Sigmoid colon (tissue), 4 donors: ENCODE results near the gene DOP1B.

ENCODE experiments used
- CTCF ChIP-seq, 4 experiments: fragments of 450-650 bp in 3 of 4; fragments of 200-600 bp in 1 of 4; IDR thresholded peaks; one replicate each; pipeline ENCODE4 v1.5.1; 2016 to 2019; ENCODE audit warnings: antibody characterized with exemption in 4 of 4, mild to moderate bottlenecking in 3 of 4, moderate library complexity in 2 of 4
- EP300 ChIP-seq, 4 donors: sonication (generic); formaldehyde crosslinking; IDR thresholded peaks; one replicate each; pipeline ENCODE4 v1.6.1; 2017; ENCODE audit warnings: antibody characterized with exemption in 4 of 4
- POLR2A ChIP-seq, 2 donors: fragments of 450-650 bp; IDR thresholded peaks; one replicate each; pipeline ENCODE4 v1.6.1; 2016; ENCODE audit warnings: antibody characterized with exemption in 2 of 2, mild to moderate bottlenecking in 2 of 2, moderate library complexity in 2 of 2
- POLR2AphosphoS5 ChIP-seq, 4 donors: sonication (generic); formaldehyde crosslinking; IDR thresholded peaks; one replicate each; pipeline ENCODE4 v1.6.1; 2017; ENCODE audit warnings: antibody characterized with exemption in 4 of 4

- no peak for TF ChIP-seq EP300 (IDR thresholded peaks at IDR 0.05)
- TF ChIP-seq POLR2A (IDR thresholded peaks at IDR 0.05): no peak
- TF ChIP-seq CTCF (IDR thresholded peaks at IDR 0.05): no peak
- no peak for TF ChIP-seq POLR2AphosphoS5 (IDR thresholded peaks at IDR 0.05)
Measured at GRCh38 chr21:36205962-36206361, 49.3 kb downstream of the DOP1B start.
